Measurements from ENCODE around the gene OGFOD2.
"Not testable (repeated sequence)": the region's sequence is repeated elsewhere in the genome, so short reads cannot be mapped to it uniquely, and the experiment has no call there.

The OGFOD2 gene

GRCh38 chr12:122997343-122998250, 22.6 kb downstream of the OGFOD2 start:
- no peak overlapping the region for H3K27ac ChIP-seq
- no peak for DNase-seq (ENCODE audit: low read depth, low spot score)

- H3K27ac ChIP-seq: no peak overlapping the region
Observed at GRCh38 chr12:122998316-122998715, 23.3 kb downstream of the OGFOD2 start.

GRCh38 chr12:122999196-122999946, 24.3 kb downstream of the OGFOD2 start:
- DNase-seq (ENCODE audit: low read depth, low spot score): no peak
- no peak overlapping the region for H3K27ac ChIP-seq

More at GRCh38 chr12:122998316-122998715, 23.3 kb downstream of the OGFOD2 start:
- DNase-seq (ENCODE audit: low read depth, low spot score): no peak

- DNase-seq (ENCODE audit: low read depth, low spot score): no peak
- H3K27ac ChIP-seq: no peak overlapping the region
Observed at GRCh38 chr12:122999986-123000420, 25.0 kb downstream of the OGFOD2 start.

GRCh38 chr12:123000578-123000977, 25.5 kb downstream of the OGFOD2 start:
- H3K27ac ChIP-seq: no peak overlapping the region
- no peak for DNase-seq (ENCODE audit: low read depth, low spot score)

- no peak for DNase-seq (ENCODE audit: low read depth, low spot score)
- H3K27ac ChIP-seq: no peak overlapping the region
Observed at GRCh38 chr12:123001464-123001863, 26.4 kb downstream of the OGFOD2 start.

- no peak overlapping the region for H3K27ac ChIP-seq
- DNase-seq (ENCODE audit: low read depth, low spot score): no peak
Observed at GRCh38 chr12:123003257-123003656, 28.2 kb downstream of the OGFOD2 start.

- H3K27ac ChIP-seq: no peak overlapping the region
- no peak for DNase-seq (ENCODE audit: low read depth, low spot score)
Observed at GRCh38 chr12:123004287-123004686, 29.2 kb downstream of the OGFOD2 start.

- DNase-seq (ENCODE audit: low read depth, low spot score): no peak
- H3K27ac ChIP-seq: no peak overlapping the region
Observed at GRCh38 chr12:123005081-123005626, 30.1 kb downstream of the OGFOD2 start.

GRCh38 chr12:123006977-123007376, 31.9 kb downstream of the OGFOD2 start:
- DNase-seq (ENCODE audit: low read depth, low spot score): no peak
- H3K27ac ChIP-seq: no peak overlapping the region

GRCh38 chr12:123010110-123010509, 35.1 kb downstream of the OGFOD2 start:
- no peak overlapping the region for H3K27ac ChIP-seq
- no peak for DNase-seq (ENCODE audit: low read depth, low spot score)

GRCh38 chr12:123010681-123011080, 35.6 kb downstream of the OGFOD2 start:
- no peak for DNase-seq (ENCODE audit: low read depth, low spot score)
- H3K27ac ChIP-seq: no peak overlapping the region

GRCh38 chr12:123011701-123012100, 36.7 kb downstream of the OGFOD2 start:
- no peak for DNase-seq (ENCODE audit: low read depth, low spot score)
- no peak overlapping the region for H3K27ac ChIP-seq

- no peak for DNase-seq (ENCODE audit: low read depth, low spot score)
- no peak overlapping the region for H3K27ac ChIP-seq
Observed at GRCh38 chr12:123013185-123014095, 38.4 kb downstream of the OGFOD2 start.

- not testable (repeated sequence) for H3K27ac ChIP-seq; DNase-seq (ENCODE audit: low read depth, low spot score)
Observed at GRCh38 chr12:123014473-123014872, 39.4 kb downstream of the OGFOD2 start.

GRCh38 chr12:123017753-123018152, 42.7 kb downstream of the OGFOD2 start:
- DNase-seq (ENCODE audit: low read depth, low spot score): no peak
- no peak overlapping the region for H3K27ac ChIP-seq

GRCh38 chr12:123019841-123020138, 44.7 kb downstream of the OGFOD2 start:
- H3K27ac ChIP-seq: no peak overlapping the region
- DNase-seq (ENCODE audit: low read depth, low spot score): no peak

GRCh38 chr12:123021688-123022604, 46.9 kb downstream of the OGFOD2 start:
- no peak overlapping the region for H3K27ac ChIP-seq
- no peak for DNase-seq (ENCODE audit: low read depth, low spot score)

GRCh38 chr12:123022846-123023245, 47.8 kb downstream of the OGFOD2 start:
- no peak for DNase-seq (ENCODE audit: low read depth, low spot score)
- H3K27ac ChIP-seq: no peak overlapping the region
